Vagina (tissue), 2 donors: Measurements from ENCODE around the gene SUPT3H. TPM values are rescaled to one million over a fixed set of nuclear protein-coding genes. Genes with fewer than 3 reads are reported as not detected.

Experiments
- DNase-seq, 2 donors: peaks; one replicate each; pipeline ENCODE4 v3.0.0-alpha.2; 2017; ENCODE audit errors: extremely low spot score in 2 of 2
- H3K27ac ChIP-seq: fragments of 200-600 bp; sonication (generic); one replicate; pipeline ENCODE4 v1.5.1; 2019
- H3K27me3 ChIP-seq: fragments of 200-600 bp; sonication (generic); one replicate; pipeline ENCODE4 v1.5.1; 2019
- H3K36me3 ChIP-seq, 2 donors: fragments of 200-600 bp; sonication (generic); one replicate each; pipeline ENCODE4 v1.5.1; 2017 to 2019
- H3K4me1 ChIP-seq: fragments of 200-600 bp; sonication (generic); one replicate; pipeline ENCODE4 v1.5.1; 2019
- H3K4me3 ChIP-seq, 2 donors: fragments of 200-600 bp; sonication (generic); 1 replicate in 1 of 2; 2 replicates in 1 of 2; pipeline ENCODE4 v1.5.1; 2016 to 2019
- H3K9me3 ChIP-seq: fragments of 200-600 bp; sonication (generic); one replicate; pipeline ENCODE4 v1.5.1; 2019
- CTCF ChIP-seq, 3 experiments: fragments of 450-650 bp in 2 of 3; fragments of 200-600 bp in 1 of 3; sonication (generic) in 1 of 3; IDR thresholded peaks; one replicate each; pipeline ENCODE4 v1.5.1; 2017 to 2019; ENCODE audit warnings: antibody characterized with exemption in 3 of 3, mild to moderate bottlenecking in 2 of 3, moderate library complexity in 2 of 3
- POLR2A ChIP-seq, 2 donors: fragments of 450-650 bp; IDR thresholded peaks; one replicate each; pipeline ENCODE4 v1.6.1; 2017; ENCODE audit warnings: antibody characterized with exemption in 2 of 2, mild to moderate bottlenecking in 2 of 2, moderate library complexity in 2 of 2
- POLR2AphosphoS5 ChIP-seq, 2 donors: sonication (generic); formaldehyde crosslinking; IDR thresholded peaks; one replicate each; pipeline ENCODE4 v1.9.0; 2017; ENCODE audit warnings: antibody characterized with exemption in 2 of 2, mild to moderate bottlenecking in 2 of 2, low read depth in 1 of 2; ENCODE audit not compliant: insufficient read depth in 1 of 2
- intact Hi-C: fragments of 100-400 bp; cut with DNase I; formaldehyde crosslinking; loops from one replicate; pipeline ENCODE4 v1.15.1; 2023
- total RNA-seq: library from RNA; depleted of rRNA; stranded (reverse); fragments of >200 nt; gene quantifications from one replicate; pipeline ENCODE4 v1.2.3, GENCODE V29; 2016

SUPT3H gene
- total RNA-seq, 1 donor from 2014 or later, result 4.2 TPM

- no peaks in the 10 kb centered on the region for H3K9me3 ChIP-seq
- H3K4me3 ChIP-seq, result peak overlapping the region; percentile 71 to 81
- intact Hi-C loops, result no loop called here
- no peaks in the 10 kb centered on the region for H3K27me3 ChIP-seq
- peaks cover 16% of the 10 kb centered on the region for H3K4me1 ChIP-seq
- TF ChIP-seq POLR2AphosphoS5 (IDR thresholded peaks at IDR 0.05; ENCODE audit: insufficient read depth in 1 of 2, low read depth in 1 of 2), result no peak
- no peak for TF ChIP-seq POLR2A (IDR thresholded peaks at IDR 0.05)
- no peak for TF ChIP-seq CTCF (IDR thresholded peaks at IDR 0.05)
- no peaks in the 10 kb centered on the region for H3K36me3 ChIP-seq
- no peak for DNase-seq
- peak overlapping the region; percentile 94 for H3K27ac ChIP-seq
Measured at GRCh38 chr6:45378334-45378926, 696 bp upstream of the SUPT3H start.

GRCh38 chr6:45377043-45377553, 636 bp downstream of the SUPT3H start:
- H3K36me3 ChIP-seq, result no peaks in the 10 kb centered on the region
- DNase-seq, result no peak
- no peaks in the 10 kb centered on the region for H3K9me3 ChIP-seq
- no peaks in the 10 kb centered on the region for H3K27me3 ChIP-seq
- intact Hi-C loops, result no loop called here
- no peak for TF ChIP-seq POLR2A (IDR thresholded peaks at IDR 0.05)
- TF ChIP-seq POLR2AphosphoS5 (IDR thresholded peaks at IDR 0.05; ENCODE audit: insufficient read depth in 1 of 2, low read depth in 1 of 2), result no peak
- no peak for TF ChIP-seq CTCF (IDR thresholded peaks at IDR 0.05)
- peaks cover 16% of the 10 kb centered on the region for H3K4me1 ChIP-seq
- H3K27ac ChIP-seq, result peak overlapping the region; percentile 94
- H3K4me3 ChIP-seq, result peak overlapping the region; percentile 71 to 81

- DNase-seq, result no peak
- Histone ChIP-seq H3K27me3 (no peaks in the 10 kb centered on the region), H3K27ac (peak overlapping the region; percentile 94), H3K4me1 (peaks cover 16% of the 10 kb centered on the region), H3K36me3 (no peaks in the 10 kb centered on the region), H3K9me3 (no peaks in the 10 kb centered on the region), H3K4me3 (peak overlapping the region; percentile 71 to 81)
- intact Hi-C loops, result no loop called here
- TF ChIP-seq CTCF (IDR thresholded peaks at IDR 0.05) (no peak), POLR2A (IDR thresholded peaks at IDR 0.05) (no peak), POLR2AphosphoS5 (IDR thresholded peaks at IDR 0.05; ENCODE audit: insufficient read depth in 1 of 2, low read depth in 1 of 2) (no peak)
Measured at GRCh38 chr6:45376310-45377042, 1.3 kb downstream of the SUPT3H start.

- Histone ChIP-seq H3K9me3 (no peaks in the 10 kb centered on the region), H3K27me3 (no peaks in the 10 kb centered on the region), H3K27ac (no peak overlapping the region), H3K4me1 (peaks cover 16% of the 10 kb centered on the region), H3K36me3 (no peaks in the 10 kb centered on the region), H3K4me3 (no peak overlapping the region)
- intact Hi-C loops, result no loop called here
- DNase-seq, result no peak
- no peak for TF ChIP-seq POLR2A (IDR thresholded peaks at IDR 0.05)
- no peak for TF ChIP-seq CTCF (IDR thresholded peaks at IDR 0.05)
- no peak for TF ChIP-seq POLR2AphosphoS5 (IDR thresholded peaks at IDR 0.05; ENCODE audit: insufficient read depth in 1 of 2, low read depth in 1 of 2)
Measured at GRCh38 chr6:45375449-45375848, 2.3 kb downstream of the SUPT3H start.
